ENCODE measurements around the gene WDR45.

DNA sequence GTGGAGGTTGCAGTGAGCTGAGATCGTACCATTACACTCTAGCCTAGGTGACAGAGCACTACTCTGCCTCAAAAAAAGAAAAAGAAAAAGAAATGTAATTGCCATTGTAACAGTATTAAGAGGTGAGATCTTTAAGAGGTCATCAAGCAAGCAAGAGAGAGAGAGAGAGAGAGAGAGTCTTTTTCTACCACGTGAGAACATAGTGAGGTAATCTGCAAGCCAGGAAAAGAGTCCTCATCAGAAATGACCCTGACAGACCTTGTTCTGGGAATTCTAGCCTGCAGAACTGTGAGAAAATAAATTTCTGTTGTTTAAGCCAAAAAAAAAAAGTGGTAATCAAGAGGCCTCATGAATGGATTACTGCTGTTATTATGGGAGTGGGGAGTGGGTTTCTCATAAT, 29.0 kb upstream of the WDR45 start:
- TF ChIP-seq SALL2 (tag by site-specific recombination; IDR thresholded peaks at IDR 0.05; ENCODE audit: borderline replicate concordance), result no peak
- TF ChIP-seq ZNF426 (tag by site-specific recombination; IDR thresholded peaks at IDR 0.05), result no peak
- TF ChIP-seq ZNF280C (tag by site-specific recombination; IDR thresholded peaks at IDR 0.05), result no peak
- no peak for TF ChIP-seq ZNF785 (tag by site-specific recombination; IDR thresholded peaks at IDR 0.05)
- TF ChIP-seq ZNF747 (tag by site-specific recombination; IDR thresholded peaks at IDR 0.05), result no peak
- no peak for TF ChIP-seq KLF16 (tag by site-specific recombination; IDR thresholded peaks at IDR 0.05)
- TF ChIP-seq ZNF654 (tag by site-specific recombination; IDR thresholded peaks at IDR 0.05; ENCODE audit: low read depth), result no peak
- TF ChIP-seq CTCF (tag by site-specific recombination; IDR thresholded peaks at IDR 0.05), result no peak
- TF ChIP-seq ZNF704 (tag by site-specific recombination; IDR thresholded peaks at IDR 0.05), result no peak
- no peak for TF ChIP-seq KLF1 (tag by site-specific recombination; IDR thresholded peaks at IDR 0.05)
- TF ChIP-seq ZNF274 (IDR thresholded peaks at IDR 0.05; ENCODE audit: low read length), result no peak
- no peak for TF ChIP-seq ZNF274 (tag by site-specific recombination; IDR thresholded peaks at IDR 0.05; ENCODE audit: borderline replicate concordance)
- TF ChIP-seq PBX3 (CRISPR knock-in tag; IDR thresholded peaks at IDR 0.05), result no peak
- TF ChIP-seq REST (tag by site-specific recombination; IDR thresholded peaks at IDR 0.05), result no peak

Measured in HEK293 (cell line).